SK-N-MC (cell line): Measurements from ENCODE around the gene DLG2.
A peak's percentile ranks its signal among the peaks of the same experiment; 100 is the strongest.

Experiments used
- DNase-seq: peaks from one replicate; pipeline ENCODE4 v3.0.0-alpha.2; 2011; ENCODE audit warnings: low read depth, low spot score
- H3K27ac ChIP-seq: fragments of 200-600 bp; sonication (generic); 2 replicates; pipeline ENCODE4 v1.5.1; 2016; ENCODE audit warnings: mixed run types
- H3K36me3 ChIP-seq: fragments of 200-600 bp; sonication (generic); 2 replicates; pipeline ENCODE4 v1.6.1; 2017; ENCODE audit warnings: antibody characterized with exemption, low read length, mixed read lengths; ENCODE audit not compliant: insufficient read depth
- H3K4me3 ChIP-seq: fragments of 200-600 bp; sonication (generic); 2 replicates; pipeline ENCODE4 v1.5.1; 2016
- H3K9ac ChIP-seq: fragments of 200-600 bp; sonication (generic); 2 replicates; pipeline ENCODE4 v1.8.0; 2017; ENCODE audit warnings: mixed run types, mixed read lengths; ENCODE audit not compliant: insufficient read length
- H3K9me3 ChIP-seq: fragments of 200-600 bp; sonication (generic); 2 replicates; pipeline ENCODE4 v1.6.1; 2017; ENCODE audit warnings: low read depth, mild to moderate bottlenecking, antibody characterized with exemption, low read length, moderate library complexity, mixed read lengths
- EZH2 ChIP-seq: fragments of 200-600 bp; sonication (generic); IDR thresholded peaks from one replicate; pipeline ENCODE4 v1.6.1; 2017; ENCODE audit warnings: antibody characterized with exemption
- FOXP2 ChIP-seq: optimal IDR thresholded peaks from 2 replicates; pipeline ENCODE3; 2011; ENCODE audit warnings: mild to moderate bottlenecking, moderate library complexity; ENCODE audit not compliant: insufficient read depth; ENCODE audit errors: extremely low read length, control extremely low read depth
- POLR2AphosphoS5 ChIP-seq: IDR thresholded peaks from 2 replicates; pipeline ENCODE4 v1.6.1; 2012; ENCODE audit warnings: mild to moderate bottlenecking, low read depth, low read length, borderline replicate concordance

Gene DLG2

DNA sequence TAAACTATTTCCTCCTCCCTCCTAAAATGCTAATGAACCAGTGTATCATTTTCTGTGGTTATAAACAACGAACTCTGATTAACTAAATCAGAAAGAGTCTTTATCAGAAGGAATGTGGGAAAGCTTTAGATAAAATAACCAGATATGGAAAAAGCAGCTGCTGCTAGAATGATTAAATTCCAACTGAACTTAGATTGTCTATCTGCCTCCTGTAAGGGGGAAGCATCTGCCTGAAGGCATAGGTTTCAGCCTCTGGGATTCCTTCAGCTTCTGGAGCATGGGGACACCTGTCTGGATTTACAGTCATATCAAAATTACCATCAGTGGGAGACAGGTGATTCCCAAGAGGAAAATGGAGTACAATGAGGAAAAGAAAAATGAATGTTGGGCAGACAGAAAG is 1245.5 kb downstream of the DLG2 start:
- DNase-seq: no peak
- Histone ChIP-seq H3K27ac (no peak overlapping the region; the same call in 1 of the 2 replicates), H3K4me3 (no peak overlapping the region), H3K9ac (no peak overlapping the region), H3K9me3 (no peaks in the 10 kb centered on the region), H3K36me3 (no peaks in the 10 kb centered on the region)
- TF ChIP-seq EZH2 (no peak), POLR2AphosphoS5 (no peak), FOXP2 (no peak)

DNA sequence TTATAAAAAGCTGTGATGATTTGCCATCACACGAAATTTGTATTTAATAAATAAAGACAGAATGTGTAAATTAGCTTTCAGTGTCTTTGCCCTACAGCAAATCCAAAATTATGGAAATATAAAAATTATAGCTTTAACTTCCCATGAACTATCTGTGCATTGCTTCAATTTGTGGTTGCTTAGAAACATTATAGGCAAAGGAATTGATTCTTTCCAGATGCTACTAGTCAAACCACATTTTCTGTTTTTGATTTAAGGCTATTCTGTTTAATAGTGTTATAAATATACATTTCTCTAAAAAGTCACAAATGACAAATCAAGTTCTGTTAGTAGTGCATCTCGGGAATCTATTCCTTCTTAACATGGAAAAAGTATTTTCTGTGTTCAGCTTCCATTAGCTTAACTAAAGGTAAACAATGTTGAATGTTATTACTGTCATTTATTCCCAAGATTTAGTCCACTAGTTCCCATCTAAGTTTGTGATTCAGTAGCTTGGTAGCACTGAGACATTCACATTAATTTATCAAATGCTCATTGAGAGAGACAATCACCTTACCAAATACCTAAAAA is 1254.7 kb downstream of the DLG2 start:
- peak overlapping the region; percentile 93 for H3K27ac ChIP-seq
- peak; percentile 73 for DNase-seq
- TF ChIP-seq POLR2AphosphoS5 (peak; percentile 57; the same call in 1 of the 2 replicates), FOXP2 (no peak)
- H3K36me3 ChIP-seq: no peaks in the 10 kb centered on the region; the same call in 1 of the 2 replicates
- peak overlapping the region; percentile 13 for H3K9ac ChIP-seq
- peaks cover 3% of the 10 kb centered on the region; the same call in 1 of the 2 replicates for H3K9me3 ChIP-seq
- H3K4me3 ChIP-seq: peak overlapping the region; percentile 62

DNA sequence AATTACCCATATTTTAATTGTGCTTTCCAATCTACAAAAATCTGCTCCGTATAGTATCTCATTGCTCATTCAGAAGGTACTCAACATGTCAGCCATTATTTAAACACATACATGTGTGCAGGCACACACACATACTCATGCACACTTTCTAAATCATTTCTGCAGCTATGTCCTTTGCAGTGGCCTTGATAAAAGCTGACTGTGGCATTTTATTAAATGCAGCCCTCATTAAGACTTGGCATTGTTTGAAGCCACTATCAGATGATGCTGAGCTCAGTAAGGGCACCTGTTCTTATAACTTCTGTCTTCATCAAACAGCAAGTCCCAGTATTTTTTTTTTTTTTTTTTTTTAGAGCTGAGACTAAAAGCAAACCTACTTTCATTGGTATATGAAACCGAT is 1269.1 kb downstream of the DLG2 start:
- DNase-seq: no peak

DNA sequence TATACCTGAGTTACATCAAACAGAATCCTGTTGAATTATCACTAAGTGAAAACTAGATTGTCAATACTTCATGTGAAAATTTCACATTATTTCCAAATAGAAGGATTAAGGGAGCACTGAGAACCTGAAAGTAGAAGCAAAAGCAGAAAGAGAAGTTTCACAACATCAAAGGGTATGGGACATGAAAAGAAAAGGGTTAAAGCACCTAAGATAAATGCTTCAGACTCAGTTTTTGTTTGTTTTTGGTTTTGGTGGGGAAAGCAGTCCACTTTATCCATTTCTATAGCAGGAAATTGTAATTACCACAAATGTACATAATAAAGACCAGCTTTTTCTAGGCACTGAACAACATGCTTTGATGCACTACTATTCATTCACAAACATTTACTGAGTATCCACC is 1271.2 kb downstream of the DLG2 start:
- DNase-seq: no peak
- H3K36me3 ChIP-seq: no peaks in the 10 kb centered on the region
- no peak overlapping the region for H3K27ac ChIP-seq
- no peak overlapping the region for H3K9ac ChIP-seq
- H3K4me3 ChIP-seq: no peak overlapping the region
- TF ChIP-seq POLR2AphosphoS5 (no peak), FOXP2 (no peak), EZH2 (no peak)
- no peaks in the 10 kb centered on the region for H3K9me3 ChIP-seq

More for the DNA sequence above, 1269.1 kb downstream of the DLG2 start:
- Histone ChIP-seq H3K27ac (no peak overlapping the region), H3K36me3 (no peaks in the 10 kb centered on the region), H3K9me3 (no peaks in the 10 kb centered on the region), H3K4me3 (no peak overlapping the region), H3K9ac (no peak overlapping the region)
- no peak for TF ChIP-seq FOXP2
- no peak for TF ChIP-seq EZH2
- no peak for TF ChIP-seq POLR2AphosphoS5

DNA sequence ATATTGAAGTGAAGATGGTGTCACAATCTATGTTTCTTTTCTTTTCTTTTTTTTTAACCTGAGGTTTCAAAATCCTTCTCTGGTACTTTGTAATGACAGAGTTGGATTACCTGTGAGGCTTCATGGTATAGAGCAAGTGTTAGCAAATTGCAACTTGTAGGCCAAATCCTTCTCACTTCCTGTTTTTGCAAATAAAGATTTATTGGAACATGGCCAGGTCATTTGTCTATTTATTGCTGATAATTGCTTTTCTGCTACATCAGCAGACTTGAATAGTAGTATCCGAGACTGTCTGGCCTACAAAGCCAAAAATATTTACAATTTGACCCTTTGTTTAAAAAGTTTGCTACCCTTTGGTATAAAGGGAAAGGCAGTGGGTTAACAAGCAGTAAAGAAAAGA is 1281.5 kb downstream of the DLG2 start:
- Histone ChIP-seq H3K9ac (no peak overlapping the region), H3K36me3 (peaks cover 5% of the 10 kb centered on the region; the same call in 1 of the 2 replicates), H3K27ac (peak overlapping the region; percentile 68), H3K9me3 (no peaks in the 10 kb centered on the region), H3K4me3 (peak overlapping the region; percentile 1; the same call in 1 of the 2 replicates)
- TF ChIP-seq POLR2AphosphoS5 (peak; percentile 33; the same call in 1 of the 2 replicates), FOXP2 (no peak)
- DNase-seq: no peak

DNA sequence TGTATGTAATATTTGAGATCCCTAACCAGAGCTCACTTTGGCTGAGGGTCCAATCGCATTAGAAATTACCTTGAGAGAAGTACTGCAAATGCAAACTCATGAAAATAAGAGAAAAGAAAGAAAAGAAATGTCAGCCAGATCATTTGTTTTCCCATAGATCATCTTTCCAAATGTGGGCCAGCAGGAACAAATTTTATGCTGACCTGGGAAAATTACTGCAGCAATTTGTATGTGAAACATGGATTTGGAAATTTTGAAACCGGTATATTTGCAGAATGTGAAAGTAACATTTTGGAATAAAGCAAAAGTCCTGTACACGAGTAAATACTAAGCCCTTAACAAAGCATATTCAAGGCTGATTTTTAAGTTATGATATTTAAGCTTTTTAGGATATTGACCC is 1282.1 kb downstream of the DLG2 start:
- TF ChIP-seq FOXP2 (no peak), POLR2AphosphoS5 (no peak), EZH2 (no peak)
- Histone ChIP-seq H3K9ac (no peak overlapping the region), H3K4me3 (peak overlapping the region; percentile 1; the same call in 1 of the 2 replicates), H3K9me3 (no peaks in the 10 kb centered on the region), H3K27ac (peak overlapping the region; percentile 68), H3K36me3 (peaks cover 5% of the 10 kb centered on the region; the same call in 1 of the 2 replicates)
- no peak for DNase-seq

DNA sequence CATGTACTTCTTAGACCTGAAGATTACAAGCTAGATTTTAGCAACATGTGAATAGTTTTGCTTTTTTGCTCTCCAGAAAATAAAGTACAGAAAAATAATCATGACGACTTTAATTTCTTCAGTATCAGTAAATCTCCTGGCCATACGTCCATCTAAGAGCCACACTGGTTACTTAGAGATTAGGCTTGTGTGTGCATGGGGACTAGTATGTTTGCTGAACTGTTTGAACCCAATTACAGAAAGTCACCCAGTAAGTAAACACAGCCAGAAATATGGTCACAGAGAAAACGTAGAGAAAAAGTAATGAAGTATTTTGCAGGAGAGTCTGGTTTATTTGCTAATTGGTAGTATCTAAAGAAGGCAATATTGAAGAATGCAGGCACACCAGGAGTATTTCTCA is 1287.3 kb downstream of the DLG2 start:
- H3K9me3 ChIP-seq: no peaks in the 10 kb centered on the region
- no peak overlapping the region for H3K27ac ChIP-seq
- TF ChIP-seq EZH2 (no peak), POLR2AphosphoS5 (no peak), FOXP2 (no peak)
- no peak overlapping the region for H3K9ac ChIP-seq
- DNase-seq: no peak
- H3K4me3 ChIP-seq: no peak overlapping the region
- peaks cover 14% of the 10 kb centered on the region for H3K36me3 ChIP-seq

DNA sequence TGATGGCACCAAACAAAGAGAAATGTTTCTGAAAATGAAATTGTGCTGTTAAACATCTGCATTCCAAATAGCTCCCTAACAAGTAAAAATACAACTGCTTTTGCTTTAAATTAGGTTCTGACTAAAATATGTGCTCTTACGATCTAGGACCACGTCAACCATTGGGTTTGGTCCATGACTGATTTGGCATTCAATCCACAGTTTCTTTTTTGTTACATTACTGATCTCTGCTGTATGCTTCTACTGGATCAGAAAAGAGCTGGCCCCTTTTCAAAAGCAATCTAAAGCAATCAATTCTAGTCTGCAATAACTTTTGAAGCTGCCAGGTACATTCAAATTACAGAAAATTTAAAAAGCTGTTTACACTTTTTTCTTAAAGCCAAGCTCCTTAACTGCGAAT is 1293.9 kb downstream of the DLG2 start:
- Histone ChIP-seq H3K9me3 (no peaks in the 10 kb centered on the region), H3K27ac (no peak overlapping the region), H3K4me3 (no peak overlapping the region), H3K36me3 (peaks cover 41% of the 10 kb centered on the region), H3K9ac (no peak overlapping the region)
- no peak for TF ChIP-seq EZH2
- no peak for TF ChIP-seq FOXP2
- TF ChIP-seq POLR2AphosphoS5: no peak
- no peak for DNase-seq
